ENCODE data around the gene VASN. TPM values are rescaled to one million over a fixed set of nuclear protein-coding genes. Genes with fewer than 3 reads are reported as not detected.
A peak's percentile ranks its signal among the peaks of the same experiment; 100 is the strongest.

VASN gene
- total and polyA plus RNA-seq, 7 donors = 0.46 to 10.2 (median 7.1) TPM

DNA sequence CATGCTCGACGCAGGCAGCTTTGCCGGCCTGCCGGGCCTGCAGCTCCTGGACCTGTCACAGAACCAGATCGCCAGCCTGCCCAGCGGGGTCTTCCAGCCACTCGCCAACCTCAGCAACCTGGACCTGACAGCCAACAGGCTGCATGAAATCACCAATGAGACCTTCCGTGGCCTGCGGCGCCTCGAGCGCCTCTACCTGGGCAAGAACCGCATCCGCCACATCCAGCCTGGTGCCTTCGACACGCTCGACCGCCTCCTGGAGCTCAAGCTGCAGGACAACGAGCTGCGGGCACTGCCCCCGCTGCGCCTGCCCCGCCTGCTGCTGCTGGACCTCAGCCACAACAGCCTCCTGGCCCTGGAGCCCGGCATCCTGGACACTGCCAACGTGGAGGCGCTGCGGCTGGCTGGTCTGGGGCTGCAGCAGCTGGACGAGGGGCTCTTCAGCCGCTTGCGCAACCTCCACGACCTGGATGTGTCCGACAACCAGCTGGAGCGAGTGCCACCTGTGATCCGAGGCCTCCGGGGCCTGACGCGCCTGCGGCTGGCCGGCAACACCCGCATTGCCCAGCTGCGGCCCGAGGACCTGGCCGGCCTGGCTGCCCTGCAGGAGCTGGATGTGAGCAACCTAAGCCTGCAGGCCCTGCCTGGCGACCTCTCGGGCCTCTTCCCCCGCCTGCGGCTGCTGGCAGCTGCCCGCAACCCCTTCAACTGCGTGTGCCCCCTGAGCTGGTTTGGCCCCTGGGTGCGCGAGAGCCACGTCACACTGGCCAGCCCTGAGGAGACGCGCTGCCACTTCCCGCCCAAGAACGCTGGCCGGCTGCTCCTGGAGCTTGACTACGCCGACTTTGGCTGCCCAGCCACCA lies 9.7 kb downstream of the VASN start:
- no peaks in the 10 kb centered on the region for H3K9me3 ChIP-seq
- H3K27me3 ChIP-seq = no peaks in the 10 kb centered on the region
- TF ChIP-seq POLR2A (IDR thresholded peaks at IDR 0.05) (no peak), EP300 (IDR thresholded peaks at IDR 0.05) (no peak), POLR2AphosphoS5 (IDR thresholded peaks at IDR 0.05) (no peak)
- TF ChIP-seq, protein P1, sequence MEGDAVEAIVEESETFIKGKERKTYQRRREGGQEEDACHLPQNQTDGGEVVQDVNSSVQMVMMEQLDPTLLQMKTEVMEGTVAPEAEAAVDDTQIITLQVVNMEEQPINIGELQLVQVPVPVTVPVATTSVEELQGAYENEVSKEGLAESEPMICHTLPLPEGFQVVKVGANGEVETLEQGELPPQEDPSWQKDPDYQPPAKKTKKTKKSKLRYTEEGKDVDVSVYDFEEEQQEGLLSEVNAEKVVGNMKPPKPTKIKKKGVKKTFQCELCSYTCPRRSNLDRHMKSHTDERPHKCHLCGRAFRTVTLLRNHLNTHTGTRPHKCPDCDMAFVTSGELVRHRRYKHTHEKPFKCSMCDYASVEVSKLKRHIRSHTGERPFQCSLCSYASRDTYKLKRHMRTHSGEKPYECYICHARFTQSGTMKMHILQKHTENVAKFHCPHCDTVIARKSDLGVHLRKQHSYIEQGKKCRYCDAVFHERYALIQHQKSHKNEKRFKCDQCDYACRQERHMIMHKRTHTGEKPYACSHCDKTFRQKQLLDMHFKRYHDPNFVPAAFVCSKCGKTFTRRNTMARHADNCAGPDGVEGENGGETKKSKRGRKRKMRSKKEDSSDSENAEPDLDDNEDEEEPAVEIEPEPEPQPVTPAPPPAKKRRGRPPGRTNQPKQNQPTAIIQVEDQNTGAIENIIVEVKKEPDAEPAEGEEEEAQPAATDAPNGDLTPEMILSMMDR (IDR thresholded peaks at IDR 0.05) = no peak
- H3K27ac ChIP-seq = peak overlapping the region in 1 of 4 donors; percentile 45
- no peak overlapping the region for H3K4me3 ChIP-seq
- intact Hi-C loops (cut with DNase I) = no loop called here
- WGBS, 2 donors = 95% methylated on average over 59 of the region's 59 CpGs
- peaks cover 5 to 31% (median 13%) of the 10 kb centered on the region in 4 donors for H3K36me3 ChIP-seq
- peaks cover 0 to 46% (median 35%) of the 10 kb centered on the region in 4 donors for H3K4me1 ChIP-seq
- no peak for DNase-seq

DNA sequence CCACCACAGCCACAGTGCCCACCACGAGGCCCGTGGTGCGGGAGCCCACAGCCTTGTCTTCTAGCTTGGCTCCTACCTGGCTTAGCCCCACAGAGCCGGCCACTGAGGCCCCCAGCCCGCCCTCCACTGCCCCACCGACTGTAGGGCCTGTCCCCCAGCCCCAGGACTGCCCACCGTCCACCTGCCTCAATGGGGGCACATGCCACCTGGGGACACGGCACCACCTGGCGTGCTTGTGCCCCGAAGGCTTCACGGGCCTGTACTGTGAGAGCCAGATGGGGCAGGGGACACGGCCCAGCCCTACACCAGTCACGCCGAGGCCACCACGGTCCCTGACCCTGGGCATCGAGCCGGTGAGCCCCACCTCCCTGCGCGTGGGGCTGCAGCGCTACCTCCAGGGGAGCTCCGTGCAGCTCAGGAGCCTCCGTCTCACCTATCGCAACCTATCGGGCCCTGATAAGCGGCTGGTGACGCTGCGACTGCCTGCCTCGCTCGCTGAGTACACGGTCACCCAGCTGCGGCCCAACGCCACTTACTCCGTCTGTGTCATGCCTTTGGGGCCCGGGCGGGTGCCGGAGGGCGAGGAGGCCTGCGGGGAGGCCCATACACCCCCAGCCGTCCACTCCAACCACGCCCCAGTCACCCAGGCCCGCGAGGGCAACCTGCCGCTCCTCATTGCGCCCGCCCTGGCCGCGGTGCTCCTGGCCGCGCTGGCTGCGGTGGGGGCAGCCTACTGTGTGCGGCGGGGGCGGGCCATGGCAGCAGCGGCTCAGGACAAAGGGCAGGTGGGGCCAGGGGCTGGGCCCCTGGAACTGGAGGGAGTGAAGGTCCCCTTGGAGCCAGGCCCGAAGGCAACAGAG lies 10.5 kb downstream of the VASN start:
- TF ChIP-seq POLR2A (IDR thresholded peaks at IDR 0.05) = no peak
- TF ChIP-seq, protein P1 (IDR thresholded peaks at IDR 0.05) = no peak
- TF ChIP-seq POLR2AphosphoS5 (IDR thresholded peaks at IDR 0.05) = no peak
- TF ChIP-seq EP300 (IDR thresholded peaks at IDR 0.05) = no peak
- no peaks in the 10 kb centered on the region for H3K9me3 ChIP-seq
- H3K27me3 ChIP-seq = no peaks in the 10 kb centered on the region
- intact Hi-C loops (cut with DNase I) = no loop called here
- peaks cover 5 to 32% (median 13%) of the 10 kb centered on the region in 4 donors for H3K36me3 ChIP-seq
- peaks cover 0 to 42% (median 26%) of the 10 kb centered on the region in 4 donors for H3K4me1 ChIP-seq
- DNase-seq = no peak
- no peak overlapping the region for H3K4me3 ChIP-seq
- H3K27ac ChIP-seq = no peak overlapping the region
- 95% methylated on average over 55 of the region's 55 CpGs for WGBS, 2 donors

DNA sequence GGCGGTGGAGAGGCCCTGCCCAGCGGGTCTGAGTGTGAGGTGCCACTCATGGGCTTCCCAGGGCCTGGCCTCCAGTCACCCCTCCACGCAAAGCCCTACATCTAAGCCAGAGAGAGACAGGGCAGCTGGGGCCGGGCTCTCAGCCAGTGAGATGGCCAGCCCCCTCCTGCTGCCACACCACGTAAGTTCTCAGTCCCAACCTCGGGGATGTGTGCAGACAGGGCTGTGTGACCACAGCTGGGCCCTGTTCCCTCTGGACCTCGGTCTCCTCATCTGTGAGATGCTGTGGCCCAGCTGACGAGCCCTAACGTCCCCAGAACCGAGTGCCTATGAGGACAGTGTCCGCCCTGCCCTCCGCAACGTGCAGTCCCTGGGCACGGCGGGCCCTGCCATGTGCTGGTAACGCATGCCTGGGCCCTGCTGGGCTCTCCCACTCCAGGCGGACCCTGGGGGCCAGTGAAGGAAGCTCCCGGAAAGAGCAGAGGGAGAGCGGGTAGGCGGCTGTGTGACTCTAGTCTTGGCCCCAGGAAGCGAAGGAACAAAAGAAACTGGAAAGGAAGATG lies 11.2 kb downstream of the VASN start:
- Histone ChIP-seq H3K27me3 (no peaks in the 10 kb centered on the region), H3K4me1 (peaks cover 0 to 40% (median 19%) of the 10 kb centered on the region in 4 donors), H3K27ac (no peak overlapping the region), H3K9me3 (no peaks in the 10 kb centered on the region), H3K4me3 (no peak overlapping the region), H3K36me3 (peaks cover 5 to 39% (median 15%) of the 10 kb centered on the region in 4 donors)
- TF ChIP-seq POLR2A (IDR thresholded peaks at IDR 0.05) = no peak
- TF ChIP-seq, protein P1 (IDR thresholded peaks at IDR 0.05) = no peak
- no peak for TF ChIP-seq POLR2AphosphoS5 (IDR thresholded peaks at IDR 0.05)
- no peak for TF ChIP-seq EP300 (IDR thresholded peaks at IDR 0.05)
- 92 to 93% methylated on average over 21 of the region's 21 CpGs for WGBS, 2 donors
- DNase-seq = no peak
- intact Hi-C loops (cut with DNase I) = no loop called here

DNA sequence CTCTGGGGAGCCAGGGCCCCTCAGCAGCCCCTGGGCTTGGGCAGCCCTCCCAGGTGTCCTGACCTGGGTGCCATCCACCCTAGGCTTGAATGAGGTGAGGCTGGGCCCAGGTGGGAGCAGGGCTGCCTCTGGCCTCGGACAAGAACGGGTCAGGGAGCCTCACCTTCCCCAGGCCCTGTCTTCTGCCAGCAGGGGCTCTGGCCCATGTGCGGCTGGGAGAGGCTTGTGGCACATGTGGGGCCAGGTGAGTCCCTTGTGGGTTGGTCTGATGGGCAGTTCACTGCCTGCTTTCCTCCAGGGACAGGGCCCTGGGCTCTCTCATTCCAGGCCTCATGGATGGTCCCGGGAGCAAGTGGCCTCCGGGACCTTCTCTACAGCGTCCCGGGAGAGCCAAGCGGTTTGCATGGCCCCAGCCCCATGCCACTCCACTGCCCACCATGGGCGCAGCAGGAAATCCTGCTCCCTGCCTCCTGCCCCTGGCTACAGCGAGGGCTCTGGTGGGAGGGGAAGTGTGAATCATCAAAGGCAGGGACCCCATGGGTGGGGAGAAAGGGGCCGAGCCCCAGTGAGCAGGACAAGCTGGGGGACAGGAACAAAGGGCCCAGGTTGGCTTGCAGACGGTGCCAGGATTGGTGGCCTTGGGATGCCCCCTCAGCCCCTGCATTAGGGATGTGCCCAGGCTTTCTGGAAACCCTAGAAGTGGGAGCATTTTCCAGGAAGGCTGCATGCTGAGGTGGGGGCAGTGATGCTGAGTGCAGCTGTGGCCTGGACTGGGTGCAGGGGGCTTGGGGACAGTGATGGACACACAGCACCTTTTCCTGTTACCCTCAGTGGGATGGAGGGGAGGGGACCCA lies 12.2 kb downstream of the VASN start:
- Histone ChIP-seq H3K27ac (no peak overlapping the region), H3K27me3 (no peaks in the 10 kb centered on the region), H3K9me3 (no peaks in the 10 kb centered on the region), H3K4me3 (no peak overlapping the region), H3K36me3 (peaks cover 5 to 42% (median 18%) of the 10 kb centered on the region in 4 donors), H3K4me1 (peaks cover 0 to 34% (median 12%) of the 10 kb centered on the region in 4 donors)
- WGBS, 2 donors = 93 to 95% methylated on average over 12 of the region's 12 CpGs
- DNase-seq = no peak
- intact Hi-C loops (cut with DNase I) = no loop called here
- TF ChIP-seq POLR2AphosphoS5 (IDR thresholded peaks at IDR 0.05) (no peak), EP300 (IDR thresholded peaks at IDR 0.05) (no peak), POLR2A (IDR thresholded peaks at IDR 0.05) (no peak)
- TF ChIP-seq, protein P1 (IDR thresholded peaks at IDR 0.05) = no peak
